ENCODE measurements around the gene SMC6. TPM values are rescaled to one million over a fixed set of nuclear protein-coding genes. Genes with fewer than 3 reads are reported as not detected.

Gene SMC6
- total RNA-seq, 1 experiment from 2014 or later = 8.4 TPM

DNA sequence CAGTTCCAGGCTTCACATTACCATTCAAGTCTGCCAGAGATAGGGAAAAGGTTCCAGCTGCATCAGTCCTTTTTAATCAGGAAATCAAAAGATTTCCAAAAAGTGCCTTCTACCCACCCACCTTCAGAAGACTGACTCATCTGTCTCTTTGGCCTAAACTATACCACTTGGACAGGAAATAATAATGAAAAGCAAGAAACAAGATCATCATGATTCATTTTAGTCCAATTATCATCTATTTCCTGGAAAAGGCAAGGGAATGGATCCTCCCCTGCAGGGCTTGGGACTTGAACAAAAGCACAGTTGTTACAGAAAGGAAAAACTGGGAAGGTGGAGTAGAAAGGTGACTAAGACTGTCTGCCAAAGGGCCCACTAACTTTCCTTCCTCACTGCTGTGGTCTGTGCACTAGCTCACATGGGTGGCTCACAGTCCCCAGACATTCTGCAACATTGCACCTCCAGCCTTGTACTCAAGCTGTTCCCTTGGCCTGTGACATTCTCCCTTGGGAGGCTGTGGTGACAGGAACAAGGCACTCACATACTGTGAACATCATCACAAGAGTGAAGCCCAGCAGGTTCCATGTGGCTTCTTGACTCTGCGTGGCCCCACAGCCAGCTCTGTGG is 137.8 kb downstream of the SMC6 start:
- DNase-seq (ENCODE audit: low spot score) = peak; percentile 25

DNA sequence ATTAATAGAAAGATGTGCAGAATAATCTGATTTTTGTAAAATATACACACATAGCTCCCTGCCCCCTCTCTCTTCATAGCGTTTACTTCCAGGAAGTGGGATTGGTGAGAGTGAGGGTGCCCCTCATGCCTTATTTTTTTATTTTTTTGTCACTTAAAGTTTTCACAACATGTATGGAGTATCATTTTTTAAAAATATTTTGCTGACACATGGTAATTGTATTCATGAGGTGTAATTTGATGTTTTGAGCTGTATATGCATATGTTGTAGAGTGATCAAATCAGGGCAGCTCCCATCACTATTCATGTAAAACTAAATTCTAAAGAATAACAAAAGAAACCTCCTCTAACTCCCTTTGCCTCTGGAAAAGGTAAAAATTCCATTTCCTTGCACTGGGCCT is 138.5 kb downstream of the SMC6 start:
- DNase-seq (ENCODE audit: low spot score) = no peak

DNA sequence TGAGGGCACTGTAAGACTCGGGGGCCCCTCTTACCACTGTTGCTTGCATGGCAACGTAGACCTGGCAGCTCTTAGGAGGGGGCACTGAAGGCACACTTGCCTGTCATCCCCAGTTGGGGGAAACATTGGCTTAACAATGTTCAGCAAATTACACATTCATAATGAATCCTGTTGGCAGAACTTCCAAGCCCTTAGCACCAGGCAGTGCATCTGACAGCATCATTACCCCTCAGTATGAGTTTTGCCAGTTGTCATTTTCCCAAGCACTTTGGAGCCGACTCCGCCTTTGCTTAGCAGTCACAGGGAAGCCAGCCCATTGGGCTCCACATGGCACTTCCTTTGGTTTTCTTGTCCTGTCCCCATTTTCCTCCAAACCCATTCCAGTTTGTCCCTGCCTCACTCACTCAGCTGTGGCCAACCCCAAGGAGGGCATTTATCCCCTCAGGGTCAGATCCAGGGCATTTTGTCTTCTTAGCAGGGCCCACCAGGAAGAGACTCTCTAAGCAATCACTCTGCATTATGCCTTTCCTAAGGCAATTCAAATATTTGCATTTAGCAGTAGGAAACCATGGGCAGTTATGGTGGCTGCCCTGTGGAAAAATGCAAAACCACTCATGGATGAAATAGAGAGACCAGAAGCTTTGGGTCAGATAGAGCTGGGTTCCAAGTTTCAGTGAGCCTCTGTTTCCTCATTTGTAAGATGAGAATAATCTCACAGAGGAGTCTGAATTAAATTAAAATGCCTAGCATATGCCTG is 139.3 kb downstream of the SMC6 start:
- no peak for DNase-seq (ENCODE audit: low spot score)

Other genes with a start within 250 kb of the SMC6 start
- not detected in 2 replicates for gene RAD51AP2, start 235.4 kb downstream of the SMC6 start, total RNA-seq (2014; rRNA removed; shearing (Covaris generic))
- gene VSNL1, start 213.1 kb downstream of the SMC6 start, total RNA-seq (2014; rRNA removed; shearing (Covaris generic)) = not detected in 2 replicates
- gene GEN1, start 328 bp upstream of the SMC6 start, total RNA-seq (2014; rRNA removed; shearing (Covaris generic)) = 16.8 and 18.5 TPM in 2 replicates
- gene MSGN1, start 62.6 kb upstream of the SMC6 start, total RNA-seq (2014; rRNA removed; shearing (Covaris generic)) = not detected in 2 replicates
- 0.05 TPM in 1 of 2 replicates, not detected in the other for gene KCNS3, start 124.9 kb upstream of the SMC6 start, total RNA-seq (2014; rRNA removed; shearing (Covaris generic))